HEK293 (cell line): Measurements from ENCODE around the gene CACNA1S.

Experiments used
- CTCF ChIP-seq: fragments of 450-650 bp; formaldehyde crosslinking; IDR thresholded peaks from 2 replicates; pipeline ENCODE4 v1.5.1; 2016; ENCODE audit warnings: missing biosample characterization, missing genetic modification characterization
- ELK4 ChIP-seq: IDR thresholded peaks from 2 replicates; pipeline ENCODE4 v1.6.1; 2011; ENCODE audit warnings: mild to moderate bottlenecking, low read depth, low read length, borderline replicate concordance
- PRDM10 ChIP-seq: fragments of 450-650 bp; formaldehyde crosslinking; IDR thresholded peaks from 2 replicates; pipeline ENCODE4 v1.5.1; 2016; ENCODE audit warnings: missing biosample characterization, missing genetic modification characterization
- TCF7L2 ChIP-seq: IDR thresholded peaks from 2 replicates; pipeline ENCODE4 v1.6.1; 2011; ENCODE audit warnings: low read depth, mild to moderate bottlenecking, inconsistent platforms, low read length, moderate library complexity, borderline replicate concordance
- ZFP41 ChIP-seq: fragments of 450-650 bp; formaldehyde crosslinking; IDR thresholded peaks from 2 replicates; pipeline ENCODE4 v1.5.1; 2016; ENCODE audit warnings: missing biosample characterization, missing genetic modification characterization, borderline replicate concordance
- ZNF114 ChIP-seq: fragments of 450-650 bp; formaldehyde crosslinking; IDR thresholded peaks from 2 replicates; pipeline ENCODE4 v1.5.0; 2017; ENCODE audit warnings: missing biosample characterization, missing genetic modification characterization
- ZNF121 ChIP-seq: fragments of 450-650 bp; formaldehyde crosslinking; IDR thresholded peaks from 2 replicates; pipeline ENCODE4 v1.5.1; 2016; ENCODE audit warnings: missing biosample characterization, missing genetic modification characterization
- ZNF214 ChIP-seq: fragments of 450-650 bp; formaldehyde crosslinking; IDR thresholded peaks from 2 replicates; pipeline ENCODE4 v1.5.1; 2017; ENCODE audit warnings: missing biosample characterization, mild to moderate bottlenecking, missing genetic modification characterization, borderline replicate concordance
- ZNF221 ChIP-seq: fragments of 450-650 bp; formaldehyde crosslinking; IDR thresholded peaks from 2 replicates; pipeline ENCODE4 v1.5.1; 2017; ENCODE audit warnings: missing biosample characterization, missing genetic modification characterization, borderline replicate concordance
- ZNF274 ChIP-seq, 2 experiments: fragments of 200-500 bp in 1 of 2; fragments of 450-650 bp in 1 of 2; sonication (Bioruptor generic) in 1 of 2; formaldehyde crosslinking in 1 of 2; IDR thresholded peaks; 2 replicates each; pipeline versions ENCODE4 v1.5.1 to v1.6.1; 2014 to 2016; ENCODE audit warnings: borderline replicate concordance in 1 of 2, inconsistent platforms in 1 of 2, low read length in 1 of 2, missing biosample characterization in 1 of 2, missing genetic modification characterization in 1 of 2
- ZNF561 ChIP-seq: fragments of 450-650 bp; IDR thresholded peaks from 2 replicates; pipeline ENCODE4 v1.5.1; 2018; ENCODE audit warnings: missing biosample characterization, missing genetic modification characterization, borderline replicate concordance

GRCh38 chr1:201039418-201039817 lies 72.8 kb downstream of the CACNA1S start:
- TF ChIP-seq PRDM10 (no peak), ZNF274 (IDR thresholded peaks at IDR 0.05; ENCODE audit: low read length) (no peak), ZNF274 (tag by site-specific recombination; IDR thresholded peaks at IDR 0.05; ENCODE audit: borderline replicate concordance) (no peak), ZNF221 (tag by site-specific recombination) (no peak), ZNF214 (tag by site-specific recombination) (no peak), CTCF (no peak), ZFP41 (tag by site-specific recombination) (no peak), ZNF561 (tag by site-specific recombination) (no peak), TCF7L2 (no peak), ELK4 (no peak), ZNF114 (tag by site-specific recombination) (no peak), ZNF121 (tag by site-specific recombination) (no peak)
